Measurements from ENCODE around the gene TMEM255B.
"Not testable (repeated sequence)": the region's sequence is repeated elsewhere in the genome, so short reads cannot be mapped to it uniquely, and the experiment has no call there.

The TMEM255B gene

DNA sequence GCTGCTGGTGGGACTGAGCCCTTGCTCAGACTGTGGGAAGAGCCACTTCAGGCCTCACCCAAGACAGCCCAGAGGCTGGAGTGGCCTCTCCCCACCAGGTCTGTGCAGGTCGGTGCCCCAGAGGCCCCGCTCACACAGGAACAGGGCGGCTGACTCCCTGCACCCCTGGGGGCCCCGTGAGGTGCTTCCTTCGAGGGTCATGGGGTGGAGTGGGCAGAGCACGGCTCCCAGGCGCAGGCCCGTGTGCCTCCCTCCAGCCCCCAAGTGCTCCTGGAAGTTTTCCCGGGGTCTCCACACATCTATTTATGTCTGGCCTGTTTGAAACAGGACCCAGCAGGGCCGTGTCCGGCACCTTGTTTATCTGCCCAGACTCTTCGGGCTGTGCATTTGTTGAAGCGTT is 9.5 kb upstream of the TMEM255B start:
- no peak for DNase-seq (ENCODE audit: low spot score)

GRCh38 chr13:113749967-113750366 is 9.1 kb upstream of the TMEM255B start:
- DNase-seq (ENCODE audit: low spot score): no peak

DNA sequence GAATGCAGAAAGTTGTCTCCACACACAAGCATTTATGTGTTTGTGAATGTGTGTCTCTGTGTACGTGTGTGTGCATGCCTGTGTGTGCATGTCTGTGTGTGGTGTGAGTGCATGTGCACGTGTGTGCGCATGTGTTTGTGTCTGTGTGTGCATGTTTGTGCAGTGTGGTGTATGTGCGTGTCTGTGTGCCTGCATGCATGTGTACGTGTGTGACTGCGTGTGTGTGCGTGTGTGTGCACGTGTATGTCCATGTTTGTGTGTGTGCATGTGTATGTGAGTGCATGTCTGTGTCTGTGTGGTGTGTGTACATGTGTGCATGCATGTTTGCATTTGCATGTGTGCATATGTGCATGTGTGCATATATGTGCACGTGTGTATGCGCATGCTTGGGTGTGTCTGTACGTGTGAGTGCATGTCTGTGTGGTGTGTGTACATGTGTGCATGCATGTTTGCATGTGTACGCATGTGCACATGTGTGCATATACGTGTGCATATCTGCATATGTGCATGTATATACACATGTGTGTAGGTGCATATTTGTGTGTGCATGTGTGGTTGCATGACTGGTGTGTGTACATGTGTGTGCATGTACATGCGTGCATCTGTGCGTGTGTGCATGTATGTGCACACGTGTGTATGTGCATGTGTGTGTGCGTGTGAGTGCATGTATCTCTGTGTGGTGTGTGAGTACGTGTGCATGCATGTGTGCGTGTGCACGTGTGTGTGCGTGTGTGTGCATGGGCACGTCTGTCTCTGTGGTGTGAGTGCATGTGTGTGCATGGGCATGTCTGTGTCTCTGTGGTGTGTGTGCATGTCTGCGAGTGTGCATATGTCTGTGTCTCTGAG is 8.2 kb upstream of the TMEM255B start:
- DNase-seq (ENCODE audit: low spot score): no peak

DNA sequence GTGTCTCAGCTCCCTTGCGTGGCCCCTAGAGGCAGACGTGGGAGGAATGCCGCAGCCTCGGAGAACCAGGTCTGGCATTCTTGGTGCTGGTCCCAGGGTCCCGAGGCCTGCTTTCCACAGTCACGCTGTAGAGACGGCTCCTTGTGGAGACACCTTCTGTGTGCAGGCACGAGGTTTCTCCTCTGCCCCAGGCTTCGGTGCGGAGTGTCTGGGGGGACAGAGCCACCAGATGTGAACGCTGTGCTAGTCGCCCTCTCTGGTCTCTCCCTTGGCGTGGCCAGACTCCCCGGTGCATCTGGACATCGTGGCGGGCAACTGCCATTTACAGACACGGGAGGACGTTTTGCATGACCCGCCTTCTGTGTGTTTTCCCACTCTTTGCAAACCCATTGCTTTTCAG is 7.5 kb upstream of the TMEM255B start:
- no peak for DNase-seq (ENCODE audit: low spot score)

GRCh38 chr13:113752211-113752986 is 6.6 kb upstream of the TMEM255B start:
- DNase-seq (ENCODE audit: low spot score): not testable (repeated sequence)

GRCh38 chr13:113753171-113753570 is 5.9 kb upstream of the TMEM255B start:
- no peak for DNase-seq (ENCODE audit: low spot score)

DNA sequence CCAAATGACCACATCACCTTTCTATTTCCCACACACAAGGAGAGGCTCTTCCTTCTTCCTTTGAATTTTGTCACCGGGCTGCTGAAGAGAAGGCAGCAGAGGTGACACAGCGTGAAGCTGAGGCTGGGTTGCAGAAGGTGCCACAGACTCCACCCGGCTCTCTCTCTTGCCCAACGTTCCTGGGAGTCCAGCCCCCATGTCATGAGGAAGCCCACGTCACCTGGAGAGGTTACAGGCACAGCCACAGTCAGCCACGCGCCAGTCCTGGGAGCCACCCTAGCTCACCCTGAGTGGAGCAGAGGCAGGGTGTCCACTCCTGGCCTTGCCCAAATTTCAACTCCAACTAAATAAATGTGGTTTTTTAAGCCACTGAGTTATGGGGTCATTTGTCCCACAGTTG is 4.8 kb upstream of the TMEM255B start:
- no peak for DNase-seq (ENCODE audit: low spot score)

- no peak for DNase-seq (ENCODE audit: low spot score)
These were observed 4.3 kb upstream of the TMEM255B start for GRCh38 chr13:113754691-113755090.

- DNase-seq (ENCODE audit: low spot score): no peak
These were observed 2.5 kb upstream of the TMEM255B start for GRCh38 chr13:113756441-113757097.

- DNase-seq (ENCODE audit: low spot score): no peak
These were observed 605 bp downstream of the TMEM255B start for GRCh38 chr13:113759525-113760137.

GRCh38 chr13:113761136-113761535 is 2.1 kb downstream of the TMEM255B start:
- no peak for DNase-seq (ENCODE audit: low spot score)

DNA sequence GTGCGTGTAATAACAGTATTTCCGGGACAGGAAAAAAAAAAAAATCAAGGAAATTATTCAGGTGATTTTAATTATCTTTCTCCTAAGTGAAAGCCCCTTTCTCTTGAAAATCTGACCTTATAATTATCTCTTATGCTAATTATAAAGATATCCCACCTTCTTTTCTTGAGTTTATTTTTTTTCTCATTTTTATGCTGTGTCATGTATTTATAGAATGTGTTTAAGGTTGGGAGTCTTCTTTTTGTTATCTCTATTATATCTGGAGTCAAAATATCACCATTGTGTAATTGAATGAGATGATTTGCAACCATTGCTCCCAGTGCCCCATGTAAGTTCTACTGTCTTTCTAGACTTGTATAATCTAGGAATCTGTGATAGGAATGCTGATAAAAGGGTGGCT is 3.0 kb downstream of the TMEM255B start:
- no peak for DNase-seq (ENCODE audit: low spot score)

DNA sequence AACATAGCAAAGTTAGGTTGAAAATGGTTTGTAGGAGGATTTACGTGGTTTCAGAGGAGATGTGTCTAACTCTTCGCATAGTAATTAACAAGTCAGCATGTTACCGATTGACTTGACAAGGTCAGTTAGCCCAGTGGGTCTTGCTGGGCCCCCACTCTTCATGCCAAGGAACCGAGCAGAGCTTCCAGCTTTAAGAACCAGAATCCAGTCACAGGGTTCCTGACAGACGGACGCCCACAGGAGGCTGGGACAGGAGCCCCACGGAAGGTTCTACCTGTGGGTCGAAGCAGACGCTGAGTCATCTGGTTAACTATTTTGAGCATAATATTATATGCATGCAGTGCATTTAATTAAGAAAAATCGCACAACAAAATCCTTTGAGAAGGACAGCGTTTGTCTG is 3.5 kb downstream of the TMEM255B start:
- no peak for DNase-seq (ENCODE audit: low spot score)

DNA sequence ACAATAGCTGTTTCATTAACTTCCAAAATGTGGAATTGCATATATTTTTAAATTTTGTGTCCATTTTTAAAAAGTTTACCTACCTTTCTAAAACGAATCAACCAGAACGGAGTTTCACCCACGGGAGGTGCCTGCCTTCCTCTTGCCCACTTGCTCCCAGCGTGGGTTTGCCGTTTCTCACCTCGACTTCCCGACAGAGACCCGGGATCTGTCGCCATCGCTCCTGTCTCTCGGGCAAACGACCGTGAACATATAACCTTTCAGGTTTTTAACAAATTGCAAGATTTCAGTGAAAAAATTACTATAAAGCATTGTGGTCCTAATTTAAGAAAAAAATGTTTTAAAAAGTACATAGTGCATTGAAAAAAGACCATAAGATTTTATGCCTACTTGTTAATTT is 4.2 kb downstream of the TMEM255B start:
- no peak for DNase-seq (ENCODE audit: low spot score)

DNA sequence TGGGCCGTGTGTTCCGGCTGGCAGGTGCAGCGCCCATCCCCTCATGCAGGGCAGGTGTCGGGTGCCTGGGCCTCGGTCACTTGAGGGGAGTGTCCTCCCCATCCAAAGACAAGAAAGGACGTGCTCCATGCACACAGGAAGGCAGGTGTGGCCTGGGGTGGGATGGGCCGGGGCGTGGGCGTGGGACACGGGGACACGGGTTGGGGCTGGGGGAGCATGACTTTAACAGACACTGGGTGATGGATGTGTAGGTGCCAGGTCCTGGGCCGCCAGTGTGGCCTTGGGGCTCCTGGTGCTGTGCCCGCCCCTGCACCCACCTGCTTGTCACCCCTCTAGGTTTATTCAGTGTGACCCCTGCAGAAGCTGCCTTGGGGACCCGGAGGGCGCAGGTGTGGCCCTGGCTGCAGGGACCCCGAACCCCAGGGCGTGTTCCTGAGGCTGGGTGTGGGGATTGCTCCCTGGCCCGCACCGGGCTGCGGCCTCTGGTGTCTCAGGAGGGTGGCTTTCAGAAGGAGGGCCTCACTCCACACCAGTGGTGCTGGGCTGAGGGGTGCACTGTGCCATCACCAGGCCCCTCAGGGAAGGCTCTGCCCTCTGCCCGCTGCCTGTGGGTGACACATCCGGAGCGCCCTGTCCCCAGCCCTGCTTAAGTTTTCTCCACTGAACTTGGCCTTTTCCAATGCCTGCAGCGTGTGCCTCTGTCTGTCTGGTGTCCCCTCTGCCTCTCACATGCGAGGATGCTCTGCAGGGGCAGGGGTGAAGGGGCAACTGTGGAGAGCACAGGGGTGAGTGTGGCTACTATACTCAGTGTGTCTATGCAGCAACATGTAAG is 5.2 kb downstream of the TMEM255B start:
- no peak for DNase-seq (ENCODE audit: low spot score)

- DNase-seq (ENCODE audit: low spot score): no peak
These were observed 6.0 kb downstream of the TMEM255B start for GRCh38 chr13:113764793-113765563.

- no peak for DNase-seq (ENCODE audit: low spot score)
These were observed 6.5 kb downstream of the TMEM255B start for GRCh38 chr13:113765564-113765910.

DNA sequence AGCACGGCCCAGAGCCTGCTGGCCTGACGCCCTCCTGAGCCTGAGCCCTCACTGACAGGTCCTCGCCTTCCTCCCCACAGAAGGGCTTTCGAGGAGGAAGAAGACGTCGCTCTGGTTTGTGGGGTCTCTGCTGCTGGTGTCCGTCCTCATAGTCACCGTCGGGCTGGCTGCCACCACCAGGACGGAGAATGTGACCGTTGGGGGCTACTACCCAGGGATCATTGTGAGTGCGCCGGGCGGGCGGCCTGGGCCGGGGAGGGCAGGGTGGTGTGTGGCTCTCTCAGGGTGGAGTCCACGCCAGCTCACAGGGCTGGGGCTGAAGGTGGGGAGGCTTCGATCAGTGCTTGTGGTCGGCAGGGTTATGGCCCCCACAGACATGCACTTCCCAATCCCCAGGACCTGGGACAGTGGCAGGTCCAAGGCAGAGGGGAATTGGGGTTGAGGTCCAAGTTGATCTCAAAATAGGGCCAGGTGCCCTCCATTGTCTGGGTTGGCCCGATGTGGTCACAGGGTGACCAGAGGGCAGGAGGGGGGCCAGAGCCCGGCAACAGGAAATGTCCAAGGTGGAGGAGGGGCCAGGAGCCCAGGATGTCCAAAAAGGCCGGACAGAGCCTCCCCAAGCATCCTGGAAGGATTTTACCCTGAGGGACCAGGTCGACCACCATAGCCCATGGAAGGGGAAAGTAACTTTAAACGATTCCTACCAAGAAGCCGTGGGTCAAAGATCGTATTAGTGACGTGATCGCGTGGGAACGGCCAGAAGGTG is 7.2 kb downstream of the TMEM255B start:
- no peak for DNase-seq (ENCODE audit: low spot score)

DNA sequence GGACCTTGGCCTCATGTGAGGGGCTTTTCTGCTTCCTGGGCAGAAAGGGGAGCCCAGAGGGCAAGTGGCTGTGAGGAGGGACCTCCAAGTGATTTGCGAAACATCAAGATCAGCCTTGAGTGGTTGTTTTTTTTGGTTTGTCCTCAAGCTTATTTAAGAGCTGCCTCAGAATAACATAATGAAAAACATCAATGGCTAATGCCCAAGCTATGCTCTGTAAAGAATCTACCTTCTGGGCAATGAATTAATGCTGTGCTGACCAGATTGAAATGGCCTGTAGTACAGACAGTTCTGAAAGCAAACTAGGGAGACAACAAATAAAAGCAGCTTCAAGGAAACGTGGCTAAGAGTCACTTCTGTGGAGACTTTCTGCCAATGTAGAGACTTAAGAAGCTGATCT is 8.3 kb downstream of the TMEM255B start:
- DNase-seq (ENCODE audit: low spot score): no peak
